Smooth muscle cell of the brain vasculature (primary cell): ENCODE results near the gene DCD.
"Not testable (repeated sequence)": the region's sequence is repeated elsewhere in the genome, so short reads cannot be mapped to it uniquely, and the experiment has no call there.

Experiments
- DNase-seq: peaks from one replicate; pipeline ENCODE4 v3.0.0-alpha.2; 2012; ENCODE audit warnings: low read depth, low spot score

DCD gene

DNA sequence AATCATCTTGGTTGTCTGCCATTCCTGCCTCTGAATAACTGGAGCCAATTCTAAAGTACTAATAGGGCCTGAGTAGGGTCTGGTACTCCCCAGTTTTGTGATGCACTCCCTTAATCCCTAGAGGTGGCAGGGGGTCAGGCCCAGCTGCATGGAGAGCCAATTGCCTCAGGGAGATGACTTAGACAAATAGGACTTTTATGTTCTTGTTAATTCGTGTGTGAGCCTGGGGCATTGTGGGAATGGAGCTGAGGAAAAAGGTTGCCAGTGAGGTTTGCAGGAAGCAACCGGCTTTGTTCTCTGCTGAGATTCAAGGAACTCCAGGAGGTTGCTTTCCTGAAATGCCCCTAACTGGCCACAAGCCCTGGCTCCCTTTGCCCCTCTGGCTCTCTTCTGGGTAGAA lies 6.8 kb upstream of the DCD start:
- DNase-seq = no peak

DNA sequence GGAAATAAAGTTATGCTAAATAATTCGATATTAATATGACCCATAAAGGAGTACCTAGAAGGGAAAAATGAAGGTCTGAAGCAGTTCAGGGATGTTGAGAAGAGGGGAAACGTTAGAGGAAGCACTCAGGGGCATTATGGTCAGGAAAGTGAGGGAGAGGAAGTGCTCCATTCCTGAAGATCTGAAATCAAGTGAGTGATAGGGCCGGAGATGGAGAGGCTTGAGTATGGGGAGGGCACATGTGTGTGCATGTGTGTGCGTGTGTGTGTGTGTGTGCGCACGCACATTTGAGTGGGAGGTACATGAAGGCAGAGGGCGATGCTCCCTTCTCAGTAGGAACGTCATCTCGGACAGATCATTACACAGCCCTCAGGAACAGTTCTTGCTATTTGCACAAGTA lies 4.9 kb upstream of the DCD start:
- no peak for DNase-seq

DNA sequence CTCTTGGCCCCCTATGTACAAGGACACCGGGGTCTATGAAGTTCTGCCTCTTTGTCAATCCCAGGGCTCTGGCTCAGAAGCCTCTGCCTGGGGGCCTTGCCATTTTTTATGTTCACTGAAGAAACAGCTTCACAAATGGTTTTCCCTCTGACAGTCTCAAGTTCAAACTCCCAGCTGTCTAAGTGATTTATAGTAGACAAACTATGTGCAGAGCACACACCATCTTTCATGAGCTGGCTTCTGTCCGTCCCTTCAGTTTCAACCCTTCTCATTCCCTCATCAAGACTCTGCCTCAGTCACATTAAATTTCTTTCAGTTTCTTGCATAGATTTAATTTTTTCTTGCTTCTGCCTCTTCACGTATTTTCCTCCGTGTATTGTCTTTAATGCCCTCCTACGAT lies 2.7 kb upstream of the DCD start:
- no peak for DNase-seq

DNA sequence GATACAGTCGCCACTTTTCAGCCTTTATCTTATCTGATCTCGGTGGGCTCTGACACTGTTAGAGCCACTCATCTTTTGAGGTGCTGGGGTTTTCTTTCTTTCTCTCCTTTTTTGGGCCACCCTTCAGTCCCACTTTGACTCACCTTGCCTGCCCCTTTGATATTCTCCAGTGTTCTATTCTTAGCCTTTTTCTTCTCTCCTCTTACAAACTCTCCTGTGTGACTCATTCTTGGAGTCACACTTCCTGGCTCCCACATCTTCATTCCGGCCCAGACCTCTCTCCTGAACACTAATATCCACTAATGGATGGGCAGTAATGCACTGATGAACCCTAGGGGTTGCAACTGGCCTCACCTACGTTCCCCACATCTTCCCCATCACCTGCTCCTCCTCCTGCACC lies 2.2 kb upstream of the DCD start:
- DNase-seq = no peak

GRCh38 chr12:54649825-54650224 lies 1.7 kb upstream of the DCD start:
- no peak for DNase-seq

DNA sequence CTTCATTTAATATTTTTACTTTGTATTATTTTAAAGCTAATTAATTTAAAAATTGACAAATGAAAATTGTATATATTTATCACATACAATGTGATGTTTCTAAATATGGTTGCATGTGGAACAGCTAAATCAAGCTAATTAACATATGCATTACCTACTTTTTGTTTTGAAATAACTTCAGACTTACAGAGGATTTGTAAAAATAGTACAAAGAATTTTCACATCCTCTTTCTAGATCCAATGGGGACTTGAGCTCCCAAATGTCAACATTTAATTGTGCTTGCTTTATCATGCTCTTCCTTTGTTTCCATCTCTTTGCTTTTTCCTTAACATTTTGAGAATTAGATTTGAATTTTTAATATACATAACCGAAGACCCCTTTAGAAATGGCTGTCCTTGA lies 6.6 kb downstream of the DCD start:
- no peak for DNase-seq

- DNase-seq = no peak
These were observed 7.1 kb downstream of the DCD start for GRCh38 chr12:54641089-54641488.

GRCh38 chr12:54639112-54639511 lies 9.1 kb downstream of the DCD start:
- not testable (repeated sequence) for DNase-seq

- no peak for DNase-seq
These were observed 13.4 kb downstream of the DCD start, which contains the start of gene LACRT for GRCh38 chr12:54634795-54635194. Gene LACRT (minus strand): TSS chr12:54634895. CDS start chr12:54634841, 54 bp downstream.

GRCh38 chr12:54631988-54632728 lies 16.0 kb downstream of the DCD start:
- no peak for DNase-seq

GRCh38 chr12:54631551-54631950 lies 16.6 kb downstream of the DCD start:
- DNase-seq = no peak

- DNase-seq = no peak
These were observed 18.2 kb downstream of the DCD start for GRCh38 chr12:54629925-54630324.

- no peak for DNase-seq
These were observed 19.8 kb downstream of the DCD start for GRCh38 chr12:54628186-54628846.

DNA sequence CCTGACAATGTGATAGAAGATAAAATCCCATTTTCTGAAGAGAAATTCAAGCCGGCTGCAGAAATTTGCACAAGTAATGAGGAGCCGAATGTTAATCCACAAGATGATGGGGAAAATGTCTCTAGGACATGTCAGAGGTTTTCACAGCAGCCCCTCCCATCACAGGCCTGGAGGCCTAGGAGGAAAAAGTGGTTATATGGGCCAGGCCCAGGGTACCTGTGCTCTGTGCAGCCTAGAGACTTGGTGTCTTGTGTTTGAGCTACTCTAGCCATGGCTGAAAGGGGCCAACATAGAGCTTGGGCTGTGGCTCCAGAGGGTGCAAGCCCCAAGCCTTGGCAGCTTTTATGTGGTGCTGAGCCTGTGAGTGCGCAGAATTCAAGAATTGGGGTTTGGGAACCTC lies 20.9 kb downstream of the DCD start:
- no peak for DNase-seq

DNA sequence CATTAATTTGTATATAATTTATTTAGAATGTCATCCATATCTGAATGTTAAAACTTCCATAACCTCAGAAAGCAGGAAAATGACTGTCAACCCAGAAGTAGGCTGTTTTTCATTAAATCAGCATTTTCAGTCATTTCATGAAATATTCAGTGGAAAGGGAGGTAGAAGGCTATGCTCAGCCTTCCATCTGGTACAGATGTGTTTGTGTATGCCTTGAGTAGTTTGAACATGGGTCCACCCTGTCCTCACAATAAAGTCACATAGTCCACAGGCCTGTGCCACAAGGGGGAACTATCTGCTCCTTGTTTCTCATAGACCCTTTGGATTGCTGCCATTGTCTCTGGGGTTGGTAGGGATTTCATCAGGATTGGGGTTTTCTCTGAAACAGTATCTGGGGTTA lies 22.6 kb downstream of the DCD start:
- no peak for DNase-seq

DNA sequence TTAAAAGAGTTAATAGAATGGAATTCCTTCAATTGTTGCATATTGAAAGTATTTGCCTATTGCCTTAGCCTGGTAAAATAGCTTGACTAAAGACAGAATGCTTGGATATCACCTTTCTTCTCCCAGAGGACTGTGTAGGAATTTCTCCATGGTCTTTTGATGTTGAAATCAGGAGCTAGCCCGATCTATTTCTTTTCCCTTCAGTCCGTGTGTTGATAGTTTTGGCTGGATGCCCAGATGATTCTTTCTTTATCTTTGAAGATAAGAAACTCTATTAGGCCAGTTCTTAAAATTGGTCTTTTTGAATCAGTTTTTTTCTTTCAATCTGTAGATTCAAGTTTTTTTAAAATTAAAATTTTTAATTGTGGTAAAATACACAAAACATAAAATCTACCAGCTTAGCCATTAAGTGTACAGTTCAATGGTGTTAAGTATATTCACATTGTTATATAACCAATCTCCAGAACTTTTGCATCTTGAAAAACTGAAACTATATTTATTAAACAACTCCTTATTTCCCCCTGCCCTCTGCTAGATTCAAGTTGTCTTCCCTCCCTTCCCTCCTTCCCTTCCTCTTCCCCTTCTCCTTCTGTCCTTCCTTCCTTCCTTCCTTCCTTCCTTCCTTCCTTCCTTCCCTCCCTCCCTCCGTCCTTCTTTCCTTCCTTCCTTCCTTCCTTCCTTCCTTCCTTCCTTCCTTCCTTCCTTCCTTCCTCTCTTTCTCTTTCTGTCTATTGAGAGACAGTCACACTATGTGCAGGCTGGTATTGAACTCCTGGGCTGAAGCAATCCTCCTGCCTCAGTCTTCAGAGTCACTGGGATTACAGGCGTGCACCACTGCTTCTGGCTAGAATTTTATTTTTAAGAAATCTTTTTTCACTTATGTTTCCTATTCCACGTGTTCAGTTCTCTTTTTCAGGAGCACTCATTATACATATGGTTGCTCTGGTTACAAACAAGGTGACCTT lies 23.6 kb downstream of the DCD start:
- DNase-seq = no peak

GRCh38 chr12:54622463-54623183 lies 25.5 kb downstream of the DCD start:
- DNase-seq = no peak

DNA sequence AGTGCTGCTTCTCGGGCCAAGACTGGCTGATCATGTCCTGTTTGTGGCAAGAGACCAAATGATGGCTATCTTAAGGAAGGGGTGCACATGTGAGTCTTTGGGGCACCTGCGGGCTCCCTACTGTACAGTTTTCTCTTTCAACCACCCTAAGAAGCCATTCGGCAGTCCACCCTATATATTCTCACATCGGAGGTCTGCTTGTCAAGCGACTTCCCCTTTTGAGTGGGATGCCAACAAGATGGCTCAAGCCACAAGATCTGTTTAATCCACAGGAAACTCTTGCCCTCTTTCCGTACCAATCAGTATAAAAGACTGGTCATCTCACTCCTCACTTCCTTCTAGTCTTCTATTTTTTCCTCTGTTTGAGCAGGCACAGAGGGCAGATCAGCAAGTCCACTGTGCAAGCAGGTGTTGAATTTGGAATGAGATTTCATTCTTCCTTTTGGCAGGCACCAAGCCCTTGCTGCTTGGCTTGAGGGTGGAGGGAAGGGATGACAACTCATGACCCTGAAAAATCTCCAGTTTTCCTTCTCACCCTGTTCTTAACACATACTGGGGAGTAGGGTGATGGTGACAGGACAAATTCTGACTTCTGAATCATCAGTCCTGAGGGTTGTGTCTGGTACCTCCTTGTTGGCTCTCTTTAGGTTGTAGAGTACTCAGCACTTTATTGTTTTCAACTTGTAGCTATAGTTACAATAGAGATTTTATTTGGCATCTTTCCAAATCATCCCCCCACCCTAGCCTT lies 31.1 kb downstream of the DCD start:
- no peak for DNase-seq

DNA sequence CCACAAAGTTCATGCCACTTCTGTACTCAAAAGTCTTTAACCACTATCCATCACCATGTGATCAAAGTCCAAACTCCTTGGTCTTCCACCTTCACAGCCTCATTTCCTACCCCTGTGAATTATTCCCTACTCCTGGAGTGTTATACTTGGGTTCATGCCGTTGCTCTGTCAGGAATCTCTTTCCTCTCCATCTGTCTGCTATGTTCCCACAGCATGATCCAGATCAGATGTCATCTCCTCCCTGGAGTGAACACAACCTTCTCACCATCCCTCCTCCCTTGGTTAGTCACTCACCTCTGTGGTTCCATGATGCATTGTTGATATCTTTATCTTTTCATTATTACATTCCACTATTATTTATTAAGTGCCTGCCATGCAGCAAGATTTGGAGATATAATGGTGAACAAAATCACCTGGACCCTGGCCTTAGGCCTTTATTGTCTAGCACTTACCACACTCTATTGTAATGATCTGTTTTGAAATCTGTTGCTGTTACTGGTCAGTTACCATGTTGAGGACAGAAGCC lies 35.9 kb downstream of the DCD start:
- DNase-seq = no peak

DNA sequence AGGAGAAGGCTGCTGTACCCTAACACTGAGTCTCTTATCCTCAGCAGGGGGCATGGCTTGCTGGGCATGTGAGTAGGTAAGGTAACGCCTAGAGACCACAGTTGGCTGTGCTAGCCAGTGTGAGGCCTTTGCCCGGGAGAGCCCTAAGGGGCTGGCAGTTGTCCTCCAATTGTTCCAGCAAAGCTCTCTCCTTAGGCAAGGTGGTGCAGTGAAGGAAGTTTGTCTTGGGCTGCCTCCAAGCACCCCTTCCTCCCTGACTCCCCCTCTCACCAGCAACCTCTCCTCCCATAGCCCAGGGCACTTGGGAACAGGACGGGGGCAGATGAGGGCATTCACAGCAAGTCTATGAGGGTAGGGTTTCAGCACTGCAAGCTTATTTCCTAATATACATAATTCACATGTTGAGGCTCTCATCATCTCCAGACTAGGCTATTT lies 36.4 kb downstream of the DCD start:
- DNase-seq = no peak

DNA sequence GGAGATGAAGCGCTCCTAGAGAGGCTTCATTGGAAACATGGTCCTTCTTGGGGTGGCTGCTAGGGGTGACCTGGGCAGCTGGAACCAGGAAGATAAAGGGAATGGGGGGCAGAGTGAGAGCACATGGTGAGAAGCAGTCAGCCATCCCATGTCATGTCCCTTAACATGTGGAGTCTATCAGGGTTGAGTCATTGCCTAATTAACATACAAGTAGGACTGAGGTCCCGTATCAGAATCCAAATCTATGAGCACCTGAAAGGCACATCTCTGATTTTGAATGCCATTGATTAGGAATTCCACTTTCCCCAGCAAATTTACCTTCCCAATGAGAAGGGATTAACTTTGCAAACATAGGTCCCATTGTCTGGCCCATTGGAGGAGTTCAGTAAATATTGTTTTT lies 39.4 kb downstream of the DCD start:
- DNase-seq = no peak
